H1 (cell line): ENCODE data around the gene VSTM2L. TPM values are rescaled to one million over a fixed set of nuclear protein-coding genes. Genes with fewer than 3 reads are reported as not detected.

Experiments used
- CTCF ChIA-PET: fragments of 300-600 bp; sonication (Branson Sonifier 250); formaldehyde crosslinking; loops from one replicate; lab custom pipeline; 2021; ENCODE audit not compliant: partially characterized antibody; lab: Charles Lee
- POLR2A ChIA-PET: fragments of 300-600 bp; sonication (Branson Sonifier 250); formaldehyde crosslinking; loops from one replicate; lab custom pipeline; 2021; ENCODE audit warnings: inconsistent platforms; ENCODE audit not compliant: partially characterized antibody; lab: Charles Lee
- DNase-seq, 2 experiments: peaks; one replicate each; pipeline versions ENCODE4 v3.0.0 to v3.0.0-alpha.2; 2010 to 2022; ENCODE audit warnings: low spot score in 2 of 2, low read depth in 1 of 2, mixed read lengths in 1 of 2
- FAIRE-seq: peaks from 2 replicates; lab custom pipeline; 2011; peaks lifted over from hg19 to GRCh38; lab: Jason Lieb, UNC
- H2AFZ ChIP-seq: 2 replicates; pipeline ENCODE4 v1.8.1; 2012; ENCODE audit warnings: low read length, inconsistent platforms
- H2AK5ac ChIP-seq: 2 replicates; pipeline ENCODE4 v1.6.1; 2013; ENCODE audit warnings: low read depth, low read length
- H2BK120ac ChIP-seq: replicated peaks from 2 replicates; pipeline ENCODE3; 2013; ENCODE audit warnings: low read depth, low read length, inconsistent platforms
- H2BK12ac ChIP-seq: 2 replicates; pipeline ENCODE4 v1.6.1; 2013; ENCODE audit warnings: low read depth, low read length
- H2BK15ac ChIP-seq: 2 replicates; pipeline ENCODE4 v1.6.1; 2013; ENCODE audit warnings: low read length
- H2BK20ac ChIP-seq: 2 replicates; pipeline ENCODE4 v1.6.1; 2013; ENCODE audit warnings: low read length
- H2BK5ac ChIP-seq: 2 replicates; pipeline ENCODE4 v1.6.1; 2013; ENCODE audit warnings: low read depth, low read length
- H3K14ac ChIP-seq: 2 replicates; pipeline ENCODE4 v1.6.1; 2013; ENCODE audit warnings: inconsistent platforms; ENCODE audit not compliant: insufficient read length
- H3K18ac ChIP-seq: 2 replicates; pipeline ENCODE4 v1.6.1; 2013; ENCODE audit warnings: low read length; ENCODE audit errors: extremely low read depth
- H3K23ac ChIP-seq: 2 replicates; pipeline ENCODE4 v1.6.1; 2013; ENCODE audit warnings: inconsistent platforms; ENCODE audit not compliant: insufficient read length
- H3K23me2 ChIP-seq: 2 replicates; pipeline ENCODE4 v1.6.1; 2013; ENCODE audit warnings: low read depth, low read length
- H3K27ac ChIP-seq: 2 replicates; pipeline ENCODE4 v1.6.1; 2011; ENCODE audit warnings: low read depth, low read length, inconsistent platforms
- H3K27me3 ChIP-seq, 4 experiments: replicated peaks in 1 of 4; 1 replicate in 1 of 4; 2 replicates in 3 of 4; pipeline versions ENCODE4 v1.6.1 to v1.8.1; 2011 to 2013; ENCODE audit warnings: low read length in 3 of 4, mild to moderate bottlenecking in 3 of 4, inconsistent platforms in 2 of 4, mixed read lengths in 2 of 4, moderate library complexity in 1 of 4; ENCODE audit not compliant: control insufficient read depth in 3 of 4, insufficient read depth in 3 of 4; ENCODE audit errors: extremely low read depth in 1 of 4
- H3K36me3 ChIP-seq, 4 experiments: 2 replicates each; pipeline versions ENCODE4 v1.6.1 to v1.8.1; 2011 to 2013; ENCODE audit warnings: mild to moderate bottlenecking in 4 of 4, low read length in 3 of 4, moderate library complexity in 2 of 4, control low read depth in 1 of 4, inconsistent platforms in 1 of 4; ENCODE audit not compliant: insufficient read depth in 4 of 4, control insufficient read depth in 2 of 4
- H3K4ac ChIP-seq: replicated peaks from 2 replicates; pipeline ENCODE3; 2013; ENCODE audit warnings: low read length, low read depth, mixed read lengths, inconsistent platforms; ENCODE audit not compliant: insufficient read length
- H3K4me1 ChIP-seq, 4 experiments: replicated peaks in 1 of 4; 1 replicate in 1 of 4; 2 replicates in 3 of 4; pipeline versions ENCODE4 v1.6.1 to v1.8.1; 2011 to 2013; ENCODE audit warnings: low read length in 3 of 4, inconsistent platforms in 2 of 4, mixed read lengths in 1 of 4; ENCODE audit not compliant: insufficient read depth in 4 of 4, control insufficient read depth in 3 of 4
- H3K4me2 ChIP-seq, 2 experiments: 2 replicates each; pipeline versions ENCODE4 v1.6.1 to v1.8.1; 2011 to 2013; ENCODE audit warnings: low read depth in 2 of 2, low read length in 2 of 2, control low read depth in 1 of 2, inconsistent platforms in 1 of 2, mild to moderate bottlenecking in 1 of 2; ENCODE audit not compliant: insufficient read depth in 1 of 2
- H3K4me3 ChIP-seq, 4 experiments: fragments of 200-600, 300-600 bp in 1 of 4; sonication (generic), shearing (Covaris generic), sonication (Bioruptor Twin) in 1 of 4; 2 replicates each; pipeline versions ENCODE4 v1.5.1 to v1.8.1; 2011 to 2016; ENCODE audit warnings: low read length in 4 of 4, low read depth in 3 of 4, control low read depth in 2 of 4, inconsistent platforms in 2 of 4, mild to moderate bottlenecking in 2 of 4, mixed read lengths in 1 of 4, moderate library complexity in 1 of 4; ENCODE audit not compliant: insufficient read depth in 2 of 4; ENCODE audit errors: extremely low read depth in 1 of 4
- H3K56ac ChIP-seq: replicated peaks from 2 replicates; pipeline ENCODE3; 2013; ENCODE audit warnings: low read depth, mild to moderate bottlenecking, mixed read lengths, low read length, inconsistent platforms; ENCODE audit not compliant: insufficient read length
- H3K79me1 ChIP-seq: 2 replicates; pipeline ENCODE4 v1.6.1; 2013; ENCODE audit warnings: low read depth, low read length, control low read depth
- H3K79me2 ChIP-seq, 2 experiments: 2 replicates each; pipeline versions ENCODE4 v1.6.1 to v1.8.1; 2012 to 2013; ENCODE audit warnings: low read length in 2 of 2, mild to moderate bottlenecking in 2 of 2, inconsistent platforms in 1 of 2; ENCODE audit not compliant: insufficient read depth in 2 of 2, control insufficient read depth in 1 of 2
- H3K9ac ChIP-seq, 4 experiments: replicated peaks in 1 of 4; 1 replicate in 1 of 4; 2 replicates in 3 of 4; pipeline versions ENCODE4 v1.6.1 to v1.8.1; 2011 to 2013; ENCODE audit warnings: low read depth in 3 of 4, low read length in 3 of 4, control low read depth in 2 of 4, mild to moderate bottlenecking in 2 of 4, moderate library complexity in 2 of 4, inconsistent platforms in 1 of 4; ENCODE audit errors: extremely low read depth in 1 of 4
- H3K9me3 ChIP-seq, 2 experiments: 2 replicates each; pipeline versions ENCODE4 v1.6.1 to v1.8.1; 2012 to 2013; ENCODE audit warnings: mild to moderate bottlenecking in 2 of 2, moderate library complexity in 2 of 2, control low read depth in 1 of 2, inconsistent platforms in 1 of 2, low read depth in 1 of 2, low read length in 1 of 2, mixed read lengths in 1 of 2; ENCODE audit not compliant: insufficient read depth in 2 of 2
- H4K20me1 ChIP-seq, 2 experiments: replicated peaks in 1 of 2; 2 replicates each; pipeline versions ENCODE3 to v1.8.1; 2011 to 2013; ENCODE audit warnings: inconsistent platforms in 2 of 2, low read length in 2 of 2, mild to moderate bottlenecking in 1 of 2; ENCODE audit not compliant: insufficient read depth in 2 of 2, control insufficient read depth in 1 of 2
- H4K5ac ChIP-seq: 2 replicates; pipeline ENCODE4 v1.6.1; 2013; ENCODE audit warnings: low read length, low read depth, mixed read lengths, inconsistent platforms; ENCODE audit not compliant: insufficient read length
- H4K8ac ChIP-seq: 2 replicates; pipeline ENCODE4 v1.8.0; 2013; ENCODE audit warnings: mild to moderate bottlenecking, moderate library complexity, low read length, inconsistent platforms; ENCODE audit not compliant: insufficient read depth; ENCODE audit errors: extremely low read depth
- H4K91ac ChIP-seq: replicated peaks from 2 replicates; pipeline ENCODE3; 2013; ENCODE audit warnings: low read length, mixed read lengths, inconsistent platforms; ENCODE audit not compliant: insufficient read length
- BACH1 ChIP-seq: IDR thresholded peaks from 2 replicates; pipeline ENCODE4 v1.6.1; 2012; ENCODE audit warnings: low read length, improper control_type of control experiment
- CTCF ChIP-seq, 3 experiments: IDR thresholded peaks; 1 replicate in 2 of 3; 2 replicates in 1 of 3; pipeline versions ENCODE4 v1.5.1 to v1.6.1; 2011; ENCODE audit warnings: low read length in 3 of 3, mild to moderate bottlenecking in 3 of 3, inconsistent platforms in 2 of 3, low read depth in 1 of 3, moderate library complexity in 1 of 3; ENCODE audit not compliant: insufficient read depth in 1 of 3; ENCODE audit errors: control extremely low read depth in 1 of 3
- SIX5 ChIP-seq: IDR thresholded peaks from 2 replicates; pipeline ENCODE4 v1.6.1; 2011; ENCODE audit warnings: mild to moderate bottlenecking, low read depth, low read length
- YY1 ChIP-seq: IDR thresholded peaks from 2 replicates; pipeline ENCODE4 v1.6.1; 2011; ENCODE audit warnings: low read depth, mild to moderate bottlenecking, low read length
- WGBS, 2 experiments: shearing (Covaris generic) in 1 of 2; methylation state at CpG; one replicate each; pipeline versions ENCODE4 v1.1.6 to v1.1.7; 2013 to 2015; ENCODE audit warnings: low lambda C conversion rate in 2 of 2, mixed read lengths in 2 of 2, inconsistent platforms in 1 of 2, low coverage in 1 of 2, missing lambda C conversion rate in 1 of 2; ENCODE audit not compliant: insufficient replicate concordance in 2 of 2, insufficient coverage in 1 of 2, insufficient read length in 1 of 2; ENCODE audit errors: extremely low coverage in 1 of 2, missing lambda C conversion rate in 1 of 2; 5-methylcytosine and 5-hydroxymethylcytosine counted together
- polyA plus RNA-seq, 7 experiments: library from polyadenylated mRNA; depleted of rRNA in 3 of 7; stranded (reverse) in 5 of 7; unstranded in 2 of 7; fragments of >200 nt in 5 of 7; fragments of 200-250 nt in 2 of 7; gene quantifications; 1 replicate in 5 of 7; 2 replicates in 1 of 7; 4 replicates in 1 of 7; pipeline versions ENCODE4 v1.2.1 to v1.2.3, GENCODE V29; 2011 to 2013; ENCODE audit warnings: missing spikeins in 2 of 7, mixed read lengths in 2 of 7
- total RNA-seq: library from RNA; stranded (reverse); fragmentation: NEBNext Ultra II Directional; extraction: Animal tissue kit (Norgen Biotek cat#: 25700); gene quantifications from 2 replicates; pipeline ENCODE4 v1.2.1, GENCODE V29; 2021

The VSTM2L gene
- total and polyA plus RNA-seq, 2 of the 8 experiments (the other 6 are each of a cell fraction or from before 2014, with no cell fraction given), result 1.3 to 3.2 TPM

- Histone ChIP-seq H2BK120ac (no peak overlapping the region), H4K5ac (no peak overlapping the region), H3K9me3 (0 out of 4 replicates have a peak, but pooled peaks cover 0 to 4% of the 10 kb centered on the region in 2 experiments), H2BK5ac (no peak overlapping the region), H3K79me1 (no peaks in the 10 kb centered on the region), H3K56ac (no peak overlapping the region), H2AK5ac (no peak overlapping the region), H3K4me3 (no peak overlapping the region; a peak in 1 of 8 replicates), H2BK15ac (no peak overlapping the region), H2BK12ac (no peak overlapping the region), H3K27ac (no peak overlapping the region), H4K20me1 (no peaks in the 10 kb centered on the region), H3K23ac (no peak overlapping the region), H3K9ac (no peak overlapping the region), H2AFZ (no peak overlapping the region; the same call in 1 of the 2 replicates), H3K27me3 (peaks cover 0 to 11% (median 2%) of the 10 kb centered on the region in 4 experiments; a peak in 2 of 7 replicates), H3K36me3 (no peaks in the 10 kb centered on the region), H2BK20ac (no peak overlapping the region), H3K4me1 (peaks cover 0 to 17% (median 4%) of the 10 kb centered on the region in 4 experiments; a peak in 5 of 7 replicates), H3K14ac (no peak overlapping the region), H3K18ac (no peak overlapping the region), H3K4me2 (0 out of 4 replicates have a peak overlapping the region, but pooled peaks of 1 of the 2 experiments have one; percentile 17), H4K8ac (no peak overlapping the region), H3K79me2 (no peaks in the 10 kb centered on the region), H3K23me2 (no peaks in the 10 kb centered on the region), H3K4ac (no peak overlapping the region), H4K91ac (no peak overlapping the region)
- WGBS, 2 experiments, result 86% methylated on average over 6 of the region's 6 CpGs; no CpG with 5 or more reads in 1 of the 2 experiments
- TF ChIP-seq YY1 (peak; percentile 64), BACH1 (no peak), SIX5 (no peak), CTCF (IDR thresholded peaks at IDR 0.05; ENCODE audit: control extremely low read depth in 1 of 3, insufficient read depth in 1 of 3, low read depth in 1 of 3, low read length in 3 of 3) (peak in 1 of 3 experiments; percentile 7; a peak in 2 of 4 replicates)
- peak in 1 of 2 experiments; percentile 51 for DNase-seq
- ChIA-PET POLR2A (no interaction called here), CTCF (interaction anchor here (0.6 to 4.6 kb wide), 10 partner anchors 9 to 421 kb away, joined by 3 to 19 read pairs (median 3); no protein-coding TSS in a partner anchor)
- no peak for FAIRE-seq
Observed at GRCh38 chr20:37968841-37969401, 66.0 kb downstream of the VSTM2L start.
